IPS-NIHi7 (cell line): ENCODE measurements around the gene WT1.
"Not testable (repeated sequence)": the region's sequence is repeated elsewhere in the genome, so short reads cannot be mapped to it uniquely, and the experiment has no call there.

Source experiments
- DNase-seq: peaks from one replicate; pipeline ENCODE4 v3.0.0; 2012; ENCODE audit warnings: mixed read lengths; ENCODE audit errors: extremely low spot score

The WT1 gene

GRCh38 chr11:32387411-32387810, 47.9 kb downstream of the WT1 start:
- DNase-seq: no peak

GRCh38 chr11:32386770-32387377, 48.5 kb downstream of the WT1 start:
- DNase-seq: no peak

- DNase-seq: peak; percentile 85
Observed at GRCh38 chr11:32385998-32386397, 49.3 kb downstream of the WT1 start.

GRCh38 chr11:32382339-32383049, 52.8 kb downstream of the WT1 start:
- no peak for DNase-seq

DNA sequence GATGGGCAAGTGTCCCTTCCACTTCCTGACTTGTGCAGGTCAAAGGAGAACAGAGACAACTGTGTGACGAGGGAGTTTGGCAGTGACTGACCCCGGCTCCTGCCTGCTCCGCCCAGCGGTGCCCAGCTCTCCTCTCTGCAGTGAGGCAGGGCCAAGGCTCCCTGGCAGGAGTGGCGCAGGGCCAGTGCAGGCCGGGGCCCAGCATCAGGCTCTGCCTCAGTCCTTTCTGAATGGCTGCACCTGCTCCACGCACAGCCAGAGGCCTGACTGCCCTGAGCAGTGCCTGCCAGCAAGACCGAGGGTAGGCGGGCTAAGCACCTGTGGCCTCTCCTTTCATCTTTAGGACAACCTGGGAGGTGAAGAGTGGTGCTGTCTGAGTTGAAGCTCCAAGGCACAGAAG, 54.2 kb downstream of the WT1 start:
- no peak for DNase-seq

DNA sequence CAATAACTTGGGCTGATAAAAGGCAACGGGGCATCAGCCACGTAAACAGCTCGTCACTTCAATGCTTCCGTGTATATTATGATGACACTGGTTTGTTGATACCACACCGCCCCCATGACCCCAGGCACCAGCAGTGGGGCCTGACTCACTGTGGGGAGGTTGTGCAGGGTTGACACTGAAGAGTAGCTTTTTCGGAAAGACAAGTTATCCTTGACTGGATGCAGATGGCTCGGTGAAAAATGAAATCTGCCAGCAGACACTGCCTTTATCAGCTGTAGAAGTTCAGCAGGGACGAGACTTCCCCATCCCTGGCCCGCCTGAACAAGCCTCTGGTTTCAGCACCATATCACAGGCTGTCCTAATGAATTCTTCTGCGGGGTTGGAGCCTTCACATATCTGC, 55.6 kb downstream of the WT1 start:
- no peak for DNase-seq

DNA sequence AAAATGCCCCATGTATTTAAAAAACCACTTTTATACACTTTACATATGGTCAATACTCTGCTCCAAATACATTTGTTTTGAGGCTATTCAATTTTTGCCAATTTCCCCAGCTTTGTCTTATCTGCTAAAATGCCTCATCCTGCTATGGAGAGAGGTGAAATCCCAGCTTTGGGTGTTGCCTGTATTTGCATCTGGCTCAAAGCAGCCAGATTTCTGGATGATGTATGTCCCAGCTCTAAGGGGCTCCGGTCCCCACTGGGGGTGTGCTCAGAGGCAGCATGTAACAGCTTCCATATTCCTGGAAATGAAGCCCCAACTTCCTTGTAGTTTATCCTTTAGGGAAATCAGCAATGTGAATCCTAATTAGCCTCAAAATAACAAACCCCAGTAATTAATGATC, 59.5 kb downstream of the WT1 start:
- DNase-seq: no peak

- DNase-seq: peak; percentile 86
Observed at GRCh38 chr11:32374261-32374711, 61.1 kb downstream of the WT1 start.

- DNase-seq: not testable (repeated sequence)
Observed at GRCh38 chr11:32369987-32370386, 65.4 kb downstream of the WT1 start.

DNA sequence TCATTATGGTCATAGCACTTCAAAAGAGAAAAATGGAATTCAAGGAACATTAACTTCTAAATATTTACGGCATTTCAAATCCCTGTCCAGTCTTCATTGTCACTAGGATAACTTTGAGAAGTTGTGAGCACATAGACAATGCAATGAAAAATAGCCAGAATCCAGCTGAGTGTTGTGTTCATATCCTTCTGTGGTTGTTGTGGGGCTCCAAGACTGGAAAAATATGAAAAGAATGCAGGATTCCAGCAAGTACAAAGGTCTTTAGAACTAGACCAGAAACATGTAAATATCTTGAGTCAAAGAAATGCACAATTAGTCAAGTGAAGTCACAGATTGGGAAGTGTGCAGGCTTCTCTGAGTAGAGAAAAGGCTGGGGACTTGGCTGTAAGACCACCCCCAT, 68.7 kb downstream of the WT1 start:
- DNase-seq: no peak

DNA sequence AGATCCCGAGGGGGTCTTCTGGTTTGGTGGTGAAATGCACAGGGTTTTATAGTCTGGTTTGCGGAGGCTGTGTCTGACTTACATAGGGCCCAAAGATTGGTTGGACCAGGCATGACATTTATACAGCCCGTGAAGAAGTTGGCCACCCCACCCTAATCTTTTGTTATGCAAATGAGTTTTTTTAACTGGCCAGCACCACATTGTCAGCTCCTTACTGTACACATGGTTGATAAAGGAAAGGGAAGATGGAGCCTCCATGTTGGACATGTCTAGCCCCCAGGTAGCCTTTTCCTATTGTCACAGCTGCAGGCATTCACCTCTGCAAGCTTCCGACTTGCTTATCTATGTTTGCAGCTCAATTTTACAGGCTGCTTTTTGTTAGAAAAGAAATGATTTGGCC, 70.1 kb downstream of the WT1 start:
- no peak for DNase-seq

- no peak for DNase-seq
Observed at GRCh38 chr11:32358729-32359128, 76.6 kb downstream of the WT1 start.

GRCh38 chr11:32353884-32354283, 81.5 kb downstream of the WT1 start:
- no peak for DNase-seq

- DNase-seq: no peak
Observed at GRCh38 chr11:32348502-32348901, 86.8 kb downstream of the WT1 start.

DNA sequence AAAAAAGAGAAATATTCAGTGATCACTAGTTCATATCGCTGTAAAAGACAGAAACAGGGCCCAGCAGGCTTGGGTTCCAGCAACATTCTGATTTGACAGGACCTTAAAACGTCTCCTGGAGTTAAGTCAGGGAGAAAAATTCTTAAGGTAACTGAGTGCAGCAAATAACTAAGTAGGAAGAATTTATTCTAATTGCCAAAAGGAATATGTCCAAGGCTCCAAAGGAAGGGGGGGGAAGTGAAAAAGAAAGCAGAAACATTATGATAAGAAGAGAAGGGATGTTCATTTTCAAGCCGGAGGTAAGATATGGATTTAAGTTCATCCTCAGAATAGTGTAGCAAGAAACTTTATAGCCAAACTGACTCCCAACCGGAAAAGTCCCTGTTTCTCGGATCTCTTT, 90.4 kb downstream of the WT1 start:
- no peak for DNase-seq

GRCh38 chr11:32343325-32344008, 91.9 kb downstream of the WT1 start:
- no peak for DNase-seq

DNA sequence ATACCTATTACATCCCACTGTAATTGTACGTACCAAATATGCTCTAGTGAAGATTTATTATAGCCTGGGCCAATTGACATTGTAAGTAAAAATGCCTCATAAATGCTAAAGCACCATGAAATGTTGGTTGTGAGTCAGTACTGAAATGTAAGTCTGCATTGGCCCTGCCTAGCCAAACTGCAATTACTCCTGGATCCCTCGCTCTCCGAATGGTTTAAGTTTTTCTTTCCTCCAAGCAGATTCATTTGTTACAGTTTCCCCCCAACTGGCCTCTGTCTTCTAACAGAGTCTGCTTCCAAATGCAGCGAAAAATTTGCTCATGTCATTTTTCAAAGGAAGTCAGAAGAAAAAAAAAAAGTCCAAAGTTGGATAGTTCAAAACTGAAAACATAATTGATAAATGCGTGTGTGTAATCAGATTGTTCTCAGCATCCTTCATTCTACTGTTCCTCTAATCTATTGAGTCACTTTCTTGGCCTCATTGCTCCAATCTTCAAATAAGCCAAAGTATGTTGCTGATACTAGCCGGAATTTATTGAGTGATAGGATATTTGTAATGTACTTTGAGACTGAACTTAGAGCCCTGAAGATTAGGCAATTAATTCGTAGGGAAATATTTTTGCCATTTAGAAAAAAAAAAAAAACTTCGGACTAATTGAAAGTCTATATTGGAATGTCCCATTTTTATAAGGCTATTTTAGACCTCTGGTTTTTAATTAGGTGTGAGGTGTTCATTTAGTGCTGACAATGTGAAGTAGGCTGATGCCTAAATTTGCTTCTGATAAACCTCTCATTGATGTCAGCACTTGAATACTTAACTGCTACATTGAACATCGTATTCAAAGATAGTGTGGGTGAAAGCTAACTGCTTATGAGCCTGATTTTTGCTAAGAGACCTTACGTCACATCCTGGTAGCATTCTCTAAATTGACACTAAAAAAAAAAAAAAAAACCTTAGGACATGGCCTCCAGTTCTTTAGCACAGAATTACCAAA, 93.4 kb downstream of the WT1 start:
- no peak for DNase-seq

DNA sequence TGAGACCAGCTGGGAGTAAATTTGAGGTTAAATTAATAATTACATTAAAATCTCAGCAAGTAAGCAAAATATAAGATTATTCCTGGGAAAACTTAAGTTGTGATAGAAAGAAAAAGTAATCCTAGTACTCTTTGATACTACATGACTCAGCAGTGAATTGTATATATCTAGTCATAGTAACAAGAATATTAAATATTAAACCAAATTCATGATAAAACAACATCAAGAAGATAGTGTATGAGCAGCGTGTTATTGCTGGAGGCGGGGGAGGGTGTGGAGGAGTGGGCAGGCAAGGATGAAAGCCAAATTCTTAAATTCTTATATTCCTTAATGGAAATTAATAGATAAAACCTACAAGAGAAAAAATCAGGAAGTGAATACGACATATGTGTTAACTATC, 95.2 kb downstream of the WT1 start:
- no peak for DNase-seq
